HL-60 (cell line): Measurements from ENCODE around the gene MAP6.

Source experiments
- DNase-seq, 2 experiments: peaks; one replicate each; pipeline ENCODE4 v3.0.0-alpha.2; 2010 to 2020; ENCODE audit warnings: low read depth in 1 of 2, low spot score in 1 of 2
- H3K27ac ChIP-seq: fragments of 250-450 bp; sonication (Bioruptor Pico); replicated peaks from 2 replicates; pipeline ENCODE4 v1.5.1; 2020; ENCODE audit warnings: mild to moderate bottlenecking, moderate library complexity
- H3K27me3 ChIP-seq: fragments of 250-450 bp; sonication (Bioruptor Pico); 2 replicates; pipeline ENCODE4 v1.5.1; 2021; ENCODE audit warnings: mild to moderate bottlenecking, moderate library complexity; ENCODE audit not compliant: insufficient read depth, poor library complexity, severe bottlenecking
- H3K4me3 ChIP-seq: replicated peaks from 2 replicates; pipeline ENCODE4 v1.5.1; 2011; ENCODE audit warnings: mild to moderate bottlenecking, control low read depth, low read length; ENCODE audit not compliant: insufficient read depth
- CTCF ChIP-seq: IDR thresholded peaks from one replicate; pipeline ENCODE4 v1.5.1; 2011; ENCODE audit warnings: low read length, control low read depth, inconsistent platforms; ENCODE audit not compliant: insufficient read depth
- GABPA ChIP-seq: IDR thresholded peaks from 2 replicates; pipeline ENCODE4 v1.6.1; 2012; ENCODE audit warnings: low read depth
- POLR2AphosphoS5 ChIP-seq: IDR thresholded peaks from 2 replicates; pipeline ENCODE4 v1.6.1; 2012; ENCODE audit warnings: low read depth
- REST ChIP-seq: IDR thresholded peaks from 2 replicates; pipeline ENCODE4 v1.6.1; 2012; ENCODE audit warnings: low read depth; ENCODE audit not compliant: insufficient replicate concordance
- SPI1 ChIP-seq: IDR thresholded peaks from 2 replicates; pipeline ENCODE4 v1.6.1; 2012; ENCODE audit warnings: low read depth, mild to moderate bottlenecking, borderline replicate concordance

MAP6 gene

GRCh38 chr11:75677275-75677674 is 8.4 kb upstream of the MAP6 start:
- no peak for DNase-seq
- no peak overlapping the region for H3K4me3 ChIP-seq
- no peak for TF ChIP-seq GABPA
- TF ChIP-seq POLR2AphosphoS5: no peak
- no peak for TF ChIP-seq CTCF
- no peak for TF ChIP-seq SPI1
- no peak for TF ChIP-seq REST
- H3K27me3 ChIP-seq: peaks cover 3% of the 10 kb centered on the region
- H3K27ac ChIP-seq: no peak overlapping the region

- Histone ChIP-seq H3K27me3 (peaks cover 20% of the 10 kb centered on the region), H3K4me3 (no peak overlapping the region), H3K27ac (no peak overlapping the region)
- DNase-seq: no peak
- TF ChIP-seq CTCF: no peak
- no peak for TF ChIP-seq GABPA
- TF ChIP-seq SPI1: no peak
- TF ChIP-seq POLR2AphosphoS5: no peak
- no peak for TF ChIP-seq REST
Measured at GRCh38 chr11:75673977-75674582, 5.2 kb upstream of the MAP6 start.

DNA sequence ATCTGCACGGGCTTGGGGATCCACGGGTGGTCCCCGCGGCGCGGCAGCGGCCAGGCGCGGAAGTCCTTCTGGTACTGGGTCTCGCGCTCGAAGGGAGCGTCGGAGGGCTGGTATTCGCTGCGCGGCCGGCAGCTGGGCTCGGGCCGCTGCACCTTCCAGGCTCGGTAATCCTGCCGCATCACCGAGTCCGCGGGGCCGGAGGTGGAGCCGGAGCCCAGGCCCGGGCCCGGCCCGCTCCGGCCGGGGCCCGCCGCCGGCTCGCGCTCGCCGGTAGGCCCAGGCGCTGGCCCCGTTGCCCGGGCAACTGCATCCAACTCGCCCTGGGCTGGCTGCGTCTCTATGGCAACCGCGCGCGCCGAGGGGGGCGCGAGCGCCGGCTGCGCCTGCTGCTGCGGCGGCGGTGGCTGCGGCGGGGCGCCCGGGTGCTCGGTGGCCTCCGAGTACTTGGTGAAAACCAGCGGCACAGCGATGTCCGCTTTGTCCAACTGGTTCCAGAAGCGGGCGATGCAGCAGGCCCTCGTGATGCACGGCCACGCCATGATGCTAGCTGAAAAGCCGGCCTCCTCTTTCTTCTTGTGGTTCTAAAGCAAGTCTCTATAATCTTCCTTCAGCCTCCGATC is 897 bp downstream of the MAP6 start:
- DNase-seq: peak in 1 of 2 experiments; percentile 11
- Histone ChIP-seq H3K27me3 (peaks cover 59% of the 10 kb centered on the region), H3K4me3 (peak overlapping the region; percentile 20), H3K27ac (no peak overlapping the region)
- TF ChIP-seq POLR2AphosphoS5 (no peak), GABPA (no peak), CTCF (no peak), REST (no peak)
